NB4 (cell line): ENCODE results near the gene SEMA5B.

ENCODE experiments used
- DNase-seq: peaks from one replicate; pipeline ENCODE4 v3.0.0; 2010; ENCODE audit warnings: low read depth
- H3K4me3 ChIP-seq: one replicate; pipeline ENCODE4 v1.5.1; 2011; ENCODE audit warnings: mild to moderate bottlenecking, low read depth, low read length, moderate library complexity
- MYC ChIP-seq: IDR thresholded peaks from 2 replicates; pipeline ENCODE4 v1.6.1; 2011; ENCODE audit warnings: low read depth, low read length
- POLR2A ChIP-seq: IDR thresholded peaks from 2 replicates; pipeline ENCODE4 v1.6.1; 2011; ENCODE audit warnings: mild to moderate bottlenecking; ENCODE audit not compliant: insufficient read length; ENCODE audit errors: extremely low read depth
- TF ChIP-seq, protein P1 (sequence below): IDR thresholded peaks from one replicate; pipeline ENCODE4 v1.5.1; 2012; ENCODE audit warnings: low read depth, low read length
- TF ChIP-seq, protein P2 (sequence below): IDR thresholded peaks from 2 replicates; pipeline ENCODE4 v1.6.1; 2011; ENCODE audit warnings: low read depth, low read length

SEMA5B gene, protein sequence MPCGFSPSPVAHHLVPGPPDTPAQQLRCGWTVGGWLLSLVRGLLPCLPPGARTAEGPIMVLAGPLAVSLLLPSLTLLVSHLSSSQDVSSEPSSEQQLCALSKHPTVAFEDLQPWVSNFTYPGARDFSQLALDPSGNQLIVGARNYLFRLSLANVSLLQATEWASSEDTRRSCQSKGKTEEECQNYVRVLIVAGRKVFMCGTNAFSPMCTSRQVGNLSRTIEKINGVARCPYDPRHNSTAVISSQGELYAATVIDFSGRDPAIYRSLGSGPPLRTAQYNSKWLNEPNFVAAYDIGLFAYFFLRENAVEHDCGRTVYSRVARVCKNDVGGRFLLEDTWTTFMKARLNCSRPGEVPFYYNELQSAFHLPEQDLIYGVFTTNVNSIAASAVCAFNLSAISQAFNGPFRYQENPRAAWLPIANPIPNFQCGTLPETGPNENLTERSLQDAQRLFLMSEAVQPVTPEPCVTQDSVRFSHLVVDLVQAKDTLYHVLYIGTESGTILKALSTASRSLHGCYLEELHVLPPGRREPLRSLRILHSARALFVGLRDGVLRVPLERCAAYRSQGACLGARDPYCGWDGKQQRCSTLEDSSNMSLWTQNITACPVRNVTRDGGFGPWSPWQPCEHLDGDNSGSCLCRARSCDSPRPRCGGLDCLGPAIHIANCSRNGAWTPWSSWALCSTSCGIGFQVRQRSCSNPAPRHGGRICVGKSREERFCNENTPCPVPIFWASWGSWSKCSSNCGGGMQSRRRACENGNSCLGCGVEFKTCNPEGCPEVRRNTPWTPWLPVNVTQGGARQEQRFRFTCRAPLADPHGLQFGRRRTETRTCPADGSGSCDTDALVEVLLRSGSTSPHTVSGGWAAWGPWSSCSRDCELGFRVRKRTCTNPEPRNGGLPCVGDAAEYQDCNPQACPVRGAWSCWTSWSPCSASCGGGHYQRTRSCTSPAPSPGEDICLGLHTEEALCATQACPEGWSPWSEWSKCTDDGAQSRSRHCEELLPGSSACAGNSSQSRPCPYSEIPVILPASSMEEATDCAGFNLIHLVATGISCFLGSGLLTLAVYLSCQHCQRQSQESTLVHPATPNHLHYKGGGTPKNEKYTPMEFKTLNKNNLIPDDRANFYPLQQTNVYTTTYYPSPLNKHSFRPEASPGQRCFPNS

DNA sequence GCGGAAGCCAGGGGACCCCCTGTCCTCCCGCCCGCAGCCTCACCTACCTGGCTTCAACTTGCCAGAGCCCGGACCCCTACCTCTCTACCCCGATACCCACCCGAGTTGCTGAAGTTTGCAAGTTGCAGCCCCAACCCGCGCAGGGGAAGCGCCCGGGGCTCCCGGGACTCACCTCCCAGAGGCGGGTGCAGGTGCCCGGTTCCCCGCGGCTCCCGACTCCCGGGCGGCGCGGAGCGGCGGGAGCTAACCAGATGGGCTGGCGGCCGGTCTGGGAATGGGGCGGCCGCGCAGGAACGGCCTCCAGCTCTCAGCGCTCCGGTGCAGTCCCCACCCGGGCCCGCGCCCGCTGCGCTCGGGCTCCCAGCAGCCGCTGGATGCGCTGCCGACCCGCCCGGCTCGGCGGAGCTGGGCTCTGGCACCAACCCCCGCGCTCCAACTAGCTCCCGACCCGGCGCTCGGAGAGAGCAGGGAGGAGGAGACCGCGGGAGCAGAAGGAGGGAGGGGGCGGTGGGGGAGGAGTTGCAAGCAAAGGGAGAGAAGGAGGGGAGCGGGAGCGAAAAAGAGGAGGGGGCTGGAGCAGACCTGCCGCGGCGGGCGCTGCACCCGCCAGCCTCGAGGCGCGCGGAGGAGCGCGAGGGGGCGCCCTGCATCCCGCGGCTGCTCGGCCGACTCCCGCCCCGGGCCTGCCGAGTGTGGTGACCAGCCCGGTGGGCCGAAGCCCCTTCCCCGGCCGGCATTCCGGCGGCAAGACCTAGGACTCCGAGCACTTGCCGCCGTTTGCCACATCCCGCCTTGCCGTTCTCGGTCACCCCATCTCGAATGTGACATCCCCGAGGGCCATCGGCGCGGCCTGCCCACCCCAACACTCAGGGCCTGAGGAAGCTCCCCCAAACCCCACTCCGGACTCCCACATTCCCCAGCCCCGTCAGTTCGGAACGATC, at the start of gene SEMA5B:
Gene SEMA5B (minus strand): TSS at position 472 of the 941 bp plus-strand sequence. CDS start 66,500 bp downstream, outside the sequence.
- DNase-seq = no peak
- no peak for TF ChIP-seq POLR2A
- TF ChIP-seq, protein P1, sequence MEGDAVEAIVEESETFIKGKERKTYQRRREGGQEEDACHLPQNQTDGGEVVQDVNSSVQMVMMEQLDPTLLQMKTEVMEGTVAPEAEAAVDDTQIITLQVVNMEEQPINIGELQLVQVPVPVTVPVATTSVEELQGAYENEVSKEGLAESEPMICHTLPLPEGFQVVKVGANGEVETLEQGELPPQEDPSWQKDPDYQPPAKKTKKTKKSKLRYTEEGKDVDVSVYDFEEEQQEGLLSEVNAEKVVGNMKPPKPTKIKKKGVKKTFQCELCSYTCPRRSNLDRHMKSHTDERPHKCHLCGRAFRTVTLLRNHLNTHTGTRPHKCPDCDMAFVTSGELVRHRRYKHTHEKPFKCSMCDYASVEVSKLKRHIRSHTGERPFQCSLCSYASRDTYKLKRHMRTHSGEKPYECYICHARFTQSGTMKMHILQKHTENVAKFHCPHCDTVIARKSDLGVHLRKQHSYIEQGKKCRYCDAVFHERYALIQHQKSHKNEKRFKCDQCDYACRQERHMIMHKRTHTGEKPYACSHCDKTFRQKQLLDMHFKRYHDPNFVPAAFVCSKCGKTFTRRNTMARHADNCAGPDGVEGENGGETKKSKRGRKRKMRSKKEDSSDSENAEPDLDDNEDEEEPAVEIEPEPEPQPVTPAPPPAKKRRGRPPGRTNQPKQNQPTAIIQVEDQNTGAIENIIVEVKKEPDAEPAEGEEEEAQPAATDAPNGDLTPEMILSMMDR = no peak
- TF ChIP-seq, protein P2, sequence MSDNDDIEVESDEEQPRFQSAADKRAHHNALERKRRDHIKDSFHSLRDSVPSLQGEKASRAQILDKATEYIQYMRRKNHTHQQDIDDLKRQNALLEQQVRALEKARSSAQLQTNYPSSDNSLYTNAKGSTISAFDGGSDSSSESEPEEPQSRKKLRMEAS = no peak
- TF ChIP-seq MYC = no peak
- H3K4me3 ChIP-seq = no peak within 1 kb of the TSS

DNA sequence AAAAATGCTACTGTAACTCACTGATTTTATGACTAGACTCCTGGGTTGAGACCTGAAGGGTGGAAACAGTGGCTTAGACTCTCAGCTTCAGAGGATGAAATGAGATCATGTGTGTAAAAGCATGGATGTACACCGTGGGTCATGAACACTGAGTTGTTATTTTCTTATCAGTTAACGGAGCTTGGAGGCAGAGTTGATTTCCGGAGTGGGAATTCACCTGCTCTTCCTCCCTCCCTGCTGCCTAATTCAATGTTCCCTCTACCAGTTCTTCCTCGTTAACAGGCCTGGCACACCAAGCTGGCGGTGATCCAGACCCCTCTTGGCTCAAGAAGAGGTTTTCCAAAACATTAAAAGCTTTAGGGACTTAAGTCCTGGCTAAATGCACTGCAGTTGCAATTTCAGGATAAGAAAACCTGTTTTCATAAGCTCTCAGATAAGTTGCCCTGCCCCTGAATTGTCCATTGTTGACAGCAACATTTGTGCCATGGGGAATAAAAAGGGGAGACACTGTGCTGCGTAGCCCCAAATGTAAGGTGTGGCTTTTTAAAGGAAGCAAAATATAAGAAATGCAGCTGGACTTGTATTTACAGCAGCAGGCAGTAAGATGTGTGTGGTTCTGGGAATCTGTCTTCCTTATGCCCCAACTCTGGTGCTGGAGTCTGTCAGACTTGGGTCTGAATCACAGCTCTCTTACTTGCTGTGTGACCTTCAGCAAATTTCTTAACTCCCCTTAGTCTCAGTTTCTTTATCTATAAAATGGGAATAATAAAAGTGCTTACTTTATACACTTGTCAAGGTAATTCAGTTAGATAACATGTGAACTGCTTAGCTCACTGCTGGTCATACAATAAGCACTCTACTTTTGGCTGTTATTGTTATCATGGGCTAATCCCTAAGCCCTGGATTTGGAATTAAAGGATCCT, 49.2 kb upstream of the SEMA5B start:
- no peak for DNase-seq
- TF ChIP-seq POLR2A = no peak
- TF ChIP-seq, protein P1 = no peak
- TF ChIP-seq MYC = no peak
- TF ChIP-seq, protein P2 = no peak
- H3K4me3 ChIP-seq = no peak overlapping the region

DNA sequence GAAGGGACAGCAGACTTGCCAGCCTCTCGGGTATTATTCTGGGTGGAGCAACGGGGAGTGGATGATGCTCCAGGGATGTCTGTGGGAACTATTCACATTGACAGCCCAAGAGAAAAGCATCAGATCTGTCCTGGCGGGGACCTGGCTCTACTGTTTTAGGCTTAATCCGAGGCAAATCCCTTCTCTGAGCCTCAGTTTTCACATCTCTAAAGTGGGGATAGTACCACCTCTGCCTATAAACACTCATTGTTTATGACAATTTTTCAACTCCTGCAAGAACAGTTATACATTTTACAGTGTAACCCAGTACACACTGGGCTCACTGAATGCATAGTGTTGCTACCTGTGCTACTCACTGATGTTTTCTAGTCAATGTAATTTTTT, 48.5 kb upstream of the SEMA5B start:
- TF ChIP-seq, protein P2 = no peak
- TF ChIP-seq MYC (no peak), POLR2A (no peak)
- TF ChIP-seq, protein P1 = no peak
- no peak for DNase-seq
- H3K4me3 ChIP-seq = no peak overlapping the region

DNA sequence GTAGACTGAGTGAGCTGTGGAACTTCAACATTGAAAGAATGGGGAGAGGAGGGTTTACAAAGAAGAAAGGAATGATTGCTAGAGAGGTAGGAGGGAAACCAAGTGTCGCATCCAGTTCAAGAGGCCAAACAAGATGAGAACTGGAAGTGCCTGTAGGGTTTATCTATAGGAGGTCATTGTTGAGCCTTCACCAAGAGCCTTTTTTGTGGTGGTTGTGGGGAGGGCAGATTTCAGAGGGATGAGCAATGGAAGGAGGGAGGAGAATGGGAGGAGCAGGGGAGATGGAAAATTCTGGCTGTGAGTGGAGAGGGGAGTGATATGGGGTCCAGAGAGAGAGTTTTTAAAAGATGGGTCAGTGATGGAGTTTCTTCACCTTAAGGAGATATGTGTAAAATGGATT, 47.8 kb upstream of the SEMA5B start:
- DNase-seq = no peak
- TF ChIP-seq MYC (no peak), POLR2A (no peak)
- TF ChIP-seq, protein P1 = no peak
- TF ChIP-seq, protein P2 = no peak
- H3K4me3 ChIP-seq = no peak overlapping the region
